Neural progenitor cell (in vitro differentiated cells): ENCODE results near the gene ACE2. TPM values are rescaled to one million over a fixed set of nuclear protein-coding genes. Genes with fewer than 3 reads are reported as not detected.

ENCODE experiments used
- DNase-seq: peaks from one replicate; pipeline ENCODE4 v3.0.0-alpha.2; 2016; ENCODE audit warnings: low spot score
- H2AFZ ChIP-seq: fragments of 200-600 bp; sonication (generic); replicated peaks from 2 replicates; pipeline ENCODE4 v1.6.1; 2016; ENCODE audit warnings: antibody characterized with exemption
- H3F3A ChIP-seq: fragments of 200-600 bp; sonication (generic); 2 replicates; pipeline ENCODE4 v1.6.1; 2016; ENCODE audit warnings: antibody characterized with exemption, low read depth
- H3K27ac ChIP-seq: fragments of 200-600 bp; sonication (generic); 2 replicates; pipeline ENCODE4 v1.5.1; 2016; ENCODE audit warnings: mild to moderate bottlenecking
- H3K27me3 ChIP-seq: fragments of 200-600 bp; sonication (generic); 2 replicates; pipeline ENCODE4 v1.6.1; 2016; ENCODE audit warnings: mild to moderate bottlenecking, moderate library complexity
- H3K36me3 ChIP-seq: fragments of 200-600 bp; sonication (generic); 2 replicates; pipeline ENCODE4 v1.5.1; 2016
- H3K4me1 ChIP-seq: fragments of 200-600 bp; sonication (generic); 2 replicates; pipeline ENCODE4 v1.6.1; 2016; ENCODE audit warnings: mixed run types
- H3K4me2 ChIP-seq: fragments of 200-600 bp; sonication (generic); 2 replicates; pipeline ENCODE4 v1.6.1; 2016
- H3K4me3 ChIP-seq: fragments of 200-600 bp; sonication (generic); 2 replicates; pipeline ENCODE4 v1.5.1; 2016
- H3K79me2 ChIP-seq: fragments of 200-600 bp; sonication (generic); 2 replicates; pipeline ENCODE4 v1.6.1; 2016; ENCODE audit warnings: low read depth
- H3K9ac ChIP-seq: fragments of 200-600 bp; sonication (generic); 2 replicates; pipeline ENCODE4 v1.6.1; 2016
- H3K9me3 ChIP-seq: fragments of 200-600 bp; sonication (generic); 2 replicates; pipeline ENCODE4 v1.5.1; 2016; ENCODE audit warnings: low read depth
- H4K20me1 ChIP-seq: fragments of 200-600 bp; sonication (generic); 2 replicates; pipeline ENCODE4 v1.6.1; 2016; ENCODE audit warnings: low read depth
- H3K27ac Mint-ChIP-seq: 3 replicates; pipeline ENCODE4 v1.8.0; 2021; ENCODE audit warnings: mixed read lengths
- H3K27me3 Mint-ChIP-seq: 2 replicates; pipeline ENCODE4 v1.8.0; 2022; ENCODE audit warnings: low read depth, mild to moderate bottlenecking, inconsistent platforms, moderate library complexity, mixed read lengths; ENCODE audit not compliant: insufficient read depth
- H3K36me3 Mint-ChIP-seq: 3 replicates; pipeline ENCODE4 v1.8.0; 2021; ENCODE audit warnings: mixed read lengths
- H3K4me1 Mint-ChIP-seq: 3 replicates; pipeline ENCODE4 v1.8.0; 2021; ENCODE audit warnings: mixed read lengths
- H3K4me3 Mint-ChIP-seq: 3 replicates; pipeline ENCODE4 v1.8.0; 2021; ENCODE audit warnings: mild to moderate bottlenecking, moderate library complexity, mixed read lengths
- H3K9me3 Mint-ChIP-seq: 3 replicates; pipeline ENCODE4 v1.8.0; 2020; ENCODE audit warnings: mixed read lengths
- EZH2 ChIP-seq: fragments of 200-600 bp; sonication (generic); IDR thresholded peaks from 2 replicates; pipeline ENCODE4 v1.6.1; 2017; ENCODE audit warnings: antibody characterized with exemption, mild to moderate bottlenecking, moderate library complexity
- EZH2phosphoT487 ChIP-seq: fragments of 200-600 bp; sonication (generic); IDR thresholded peaks from 2 replicates; pipeline ENCODE4 v1.6.1; 2017; ENCODE audit warnings: antibody characterized with exemption
- total RNA-seq: library from RNA; depleted of rRNA; stranded (reverse); fragments of >200 nt; gene quantifications from 2 replicates; pipeline ENCODE4 v1.2.3, GENCODE V29; 2015; ENCODE audit warnings: low replicate concordance
- TF ChIP-seq, protein P1 (sequence below): fragments of 200-600 bp; sonication (generic); IDR thresholded peaks from 2 replicates; pipeline ENCODE4 v1.5.1; 2017; ENCODE audit warnings: antibody characterized with exemption, mild to moderate bottlenecking

The ACE2 gene
- total RNA-seq, 1 donor from 2014 or later, result 0.17 TPM

DNA sequence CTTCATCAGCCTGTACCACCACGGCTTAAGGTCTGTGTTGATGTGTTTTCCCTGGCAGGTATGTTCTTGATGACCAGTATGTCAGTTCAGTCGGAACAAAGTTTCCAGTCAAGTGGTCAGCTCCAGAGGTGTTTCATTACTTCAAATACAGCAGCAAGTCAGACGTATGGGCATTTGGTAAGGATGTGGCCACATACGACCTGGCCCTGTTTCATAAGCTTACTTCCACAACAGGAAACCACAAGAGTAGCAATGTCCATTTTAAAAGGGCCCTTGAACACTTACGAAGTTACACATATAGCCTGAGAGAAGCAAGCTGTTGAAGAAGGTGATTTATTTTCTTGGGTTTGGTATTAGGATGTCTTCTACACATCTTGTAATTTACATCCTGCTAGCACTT lies 54.0 kb downstream of the ACE2 start:
- H3K9ac ChIP-seq, result no peak overlapping the region
- H3K36me3 ChIP-seq, result no peaks in the 10 kb centered on the region
- H3K4me1 ChIP-seq, result no peaks in the 10 kb centered on the region
- no peaks in the 10 kb centered on the region for H3K4me1 Mint-ChIP-seq
- H3K9me3 ChIP-seq, result no peaks in the 10 kb centered on the region
- H3K4me3 ChIP-seq, result no peak overlapping the region
- H3K9me3 Mint-ChIP-seq, result no peaks in the 10 kb centered on the region
- H3K27ac ChIP-seq, result no peak overlapping the region
- H4K20me1 ChIP-seq, result no peaks in the 10 kb centered on the region
- H3K27me3 ChIP-seq, result no peaks in the 10 kb centered on the region
- DNase-seq, result no peak
- TF ChIP-seq EZH2phosphoT487 (no peak), EZH2 (no peak)
- H3K27ac Mint-ChIP-seq, result no peak overlapping the region
- no peaks in the 10 kb centered on the region for H3K79me2 ChIP-seq
- H3K27me3 Mint-ChIP-seq, result no peaks in the 10 kb centered on the region
- no peak overlapping the region for H2AFZ ChIP-seq
- no peak overlapping the region for H3K4me3 Mint-ChIP-seq
- H3K36me3 Mint-ChIP-seq, result no peaks in the 10 kb centered on the region
- H3K4me2 ChIP-seq, result no peak overlapping the region
- H3F3A ChIP-seq, result no peaks in the 10 kb centered on the region

GRCh38 chrX:15530318-15530717 lies 70.4 kb downstream of the ACE2 start:
- Mint-ChIP-seq H3K4me1 (peaks cover 6% of the 10 kb centered on the region), H3K4me3 (no peak overlapping the region), H3K27ac (no peak overlapping the region), H3K27me3 (no peaks in the 10 kb centered on the region), H3K36me3 (no peaks in the 10 kb centered on the region), H3K9me3 (no peaks in the 10 kb centered on the region)
- TF ChIP-seq EZH2 (no peak), EZH2phosphoT487 (no peak)
- TF ChIP-seq, protein P1, sequence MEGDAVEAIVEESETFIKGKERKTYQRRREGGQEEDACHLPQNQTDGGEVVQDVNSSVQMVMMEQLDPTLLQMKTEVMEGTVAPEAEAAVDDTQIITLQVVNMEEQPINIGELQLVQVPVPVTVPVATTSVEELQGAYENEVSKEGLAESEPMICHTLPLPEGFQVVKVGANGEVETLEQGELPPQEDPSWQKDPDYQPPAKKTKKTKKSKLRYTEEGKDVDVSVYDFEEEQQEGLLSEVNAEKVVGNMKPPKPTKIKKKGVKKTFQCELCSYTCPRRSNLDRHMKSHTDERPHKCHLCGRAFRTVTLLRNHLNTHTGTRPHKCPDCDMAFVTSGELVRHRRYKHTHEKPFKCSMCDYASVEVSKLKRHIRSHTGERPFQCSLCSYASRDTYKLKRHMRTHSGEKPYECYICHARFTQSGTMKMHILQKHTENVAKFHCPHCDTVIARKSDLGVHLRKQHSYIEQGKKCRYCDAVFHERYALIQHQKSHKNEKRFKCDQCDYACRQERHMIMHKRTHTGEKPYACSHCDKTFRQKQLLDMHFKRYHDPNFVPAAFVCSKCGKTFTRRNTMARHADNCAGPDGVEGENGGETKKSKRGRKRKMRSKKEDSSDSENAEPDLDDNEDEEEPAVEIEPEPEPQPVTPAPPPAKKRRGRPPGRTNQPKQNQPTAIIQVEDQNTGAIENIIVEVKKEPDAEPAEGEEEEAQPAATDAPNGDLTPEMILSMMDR, result no peak
- H3K4me3 ChIP-seq, result no peak overlapping the region
- no peak overlapping the region for H3K4me2 ChIP-seq
- H3K79me2 ChIP-seq, result no peaks in the 10 kb centered on the region
- no peak for DNase-seq
- H3F3A ChIP-seq, result no peaks in the 10 kb centered on the region
- peaks cover 11% of the 10 kb centered on the region for H3K4me1 ChIP-seq
- no peak overlapping the region for H3K9ac ChIP-seq
- no peaks in the 10 kb centered on the region for H3K9me3 ChIP-seq
- H3K36me3 ChIP-seq, result no peaks in the 10 kb centered on the region
- H3K27ac ChIP-seq, result no peak overlapping the region
- no peaks in the 10 kb centered on the region for H4K20me1 ChIP-seq
- no peaks in the 10 kb centered on the region for H3K27me3 ChIP-seq
- peak overlapping the region; percentile 76 for H2AFZ ChIP-seq

DNA sequence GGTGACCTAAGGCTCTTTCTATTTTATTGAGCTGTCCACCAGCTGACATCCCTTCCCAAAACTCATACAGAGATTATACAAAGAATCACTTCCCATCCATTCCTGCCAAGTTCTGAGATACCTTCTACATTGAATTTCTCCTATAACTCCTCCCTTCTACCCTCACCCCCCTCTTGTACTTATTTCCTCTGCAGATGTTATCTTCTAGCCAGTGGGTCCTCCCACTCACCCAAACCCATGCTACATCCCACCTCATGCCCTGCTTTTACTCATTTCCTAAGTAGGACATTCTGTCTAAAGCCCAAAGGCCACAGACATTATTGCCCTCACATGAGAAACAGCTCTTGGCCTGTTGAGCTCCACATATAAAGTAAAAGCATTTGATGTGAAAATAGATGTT lies 71.6 kb downstream of the ACE2 start:
- no peaks in the 10 kb centered on the region for H3K27me3 Mint-ChIP-seq
- no peaks in the 10 kb centered on the region for H3K36me3 Mint-ChIP-seq
- Histone ChIP-seq H3K27me3 (no peaks in the 10 kb centered on the region), H3K36me3 (no peaks in the 10 kb centered on the region), H3F3A (no peaks in the 10 kb centered on the region), H3K4me1 (peaks cover 11% of the 10 kb centered on the region), H4K20me1 (no peaks in the 10 kb centered on the region), H3K9ac (no peak overlapping the region), H2AFZ (no peak overlapping the region), H3K9me3 (no peaks in the 10 kb centered on the region), H3K79me2 (no peaks in the 10 kb centered on the region), H3K4me2 (no peak overlapping the region), H3K4me3 (no peak overlapping the region), H3K27ac (no peak overlapping the region)
- TF ChIP-seq, protein P1, result no peak
- TF ChIP-seq EZH2phosphoT487, result no peak
- no peak for TF ChIP-seq EZH2
- no peaks in the 10 kb centered on the region for H3K9me3 Mint-ChIP-seq
- no peak for DNase-seq
- H3K27ac Mint-ChIP-seq, result no peak overlapping the region
- no peak overlapping the region for H3K4me3 Mint-ChIP-seq
- H3K4me1 Mint-ChIP-seq, result peaks cover 6% of the 10 kb centered on the region

DNA sequence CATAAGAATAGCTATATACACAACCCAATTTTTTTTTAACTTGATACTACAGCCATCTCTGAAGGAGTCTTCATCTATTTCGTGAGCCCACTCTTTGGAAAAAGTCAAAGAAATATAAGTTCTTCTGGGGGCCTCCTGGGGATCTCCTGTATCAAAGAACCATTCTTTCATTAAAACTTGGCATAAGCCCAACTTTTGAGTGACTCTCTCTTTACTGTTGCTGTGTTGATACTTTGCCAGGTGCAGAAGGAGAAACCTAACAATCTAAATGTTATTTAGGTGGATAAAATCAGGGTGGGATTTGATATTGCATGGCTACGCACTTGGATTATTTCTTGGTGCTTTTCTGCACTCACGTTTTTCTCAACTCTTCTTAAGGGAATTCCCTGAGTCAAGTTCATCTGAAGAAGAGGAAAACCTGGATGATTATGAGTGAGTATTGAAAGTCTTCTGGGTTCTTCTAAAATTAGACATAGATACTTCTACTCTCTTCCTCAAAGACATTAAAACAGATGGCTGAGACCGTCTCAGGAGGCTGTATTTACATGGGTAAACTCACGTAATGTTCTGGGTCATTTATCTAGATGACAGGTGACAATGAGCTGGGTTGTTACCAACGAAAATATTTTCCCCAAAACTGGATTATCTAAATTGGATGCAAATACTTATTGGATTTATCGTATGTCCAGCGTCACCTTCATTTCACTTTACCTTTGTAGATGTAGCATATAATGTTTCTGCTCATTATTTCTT lies 74.9 kb downstream of the ACE2 start:
- H3K27me3 Mint-ChIP-seq, result peaks cover 3% of the 10 kb centered on the region
- H3F3A ChIP-seq, result no peaks in the 10 kb centered on the region
- H3K79me2 ChIP-seq, result no peaks in the 10 kb centered on the region
- no peak overlapping the region for H3K4me2 ChIP-seq
- no peaks in the 10 kb centered on the region for H3K4me1 ChIP-seq
- no peaks in the 10 kb centered on the region for H3K36me3 ChIP-seq
- no peaks in the 10 kb centered on the region for H3K27me3 ChIP-seq
- H3K4me3 Mint-ChIP-seq, result no peak overlapping the region
- no peaks in the 10 kb centered on the region for H4K20me1 ChIP-seq
- TF ChIP-seq EZH2 (no peak), EZH2phosphoT487 (no peak)
- TF ChIP-seq, protein P1, result no peak
- H3K9me3 ChIP-seq, result no peaks in the 10 kb centered on the region
- no peak overlapping the region for H3K4me3 ChIP-seq
- no peak overlapping the region for H3K27ac ChIP-seq
- no peaks in the 10 kb centered on the region for H3K36me3 Mint-ChIP-seq
- no peak overlapping the region for H2AFZ ChIP-seq
- DNase-seq, result no peak
- no peak overlapping the region for H3K9ac ChIP-seq
- no peak overlapping the region for H3K27ac Mint-ChIP-seq
- H3K9me3 Mint-ChIP-seq, result no peaks in the 10 kb centered on the region
- no peaks in the 10 kb centered on the region for H3K4me1 Mint-ChIP-seq
